ENCODE measurements around the gene FAM241B. TPM values are rescaled to one million over a fixed set of nuclear protein-coding genes. Genes with fewer than 3 reads are reported as not detected.

Gene FAM241B
- total RNA-seq = 1.00 and 1.8 TPM in 2 replicates

- Mint-ChIP-seq H3K36me3 (ENCODE audit: low read depth) (no peaks in the 10 kb centered on the region), H3K4me1 (no peaks in the 10 kb centered on the region), H3K9me3 (peaks cover 2% of the 10 kb centered on the region), H3K4me3 (no peak within 1 kb of the TSS), H3K27ac (no peak within 1 kb of the TSS), H3K27me3 (peaks cover 24% of the 10 kb centered on the region)
- no peak for TF ChIP-seq CTCF (IDR thresholded peaks at IDR 0.05)
- CTCF ChIA-PET = interaction anchor here (1.3 kb wide), 2 partner anchors 14 to 29 kb away, joined by 3 to 4 read pairs; no protein-coding TSS in a partner anchor
- intact Hi-C loops (cut with micrococcal nuclease) = loop anchor here (5.0 to 10.0 kb wide), 2 partner anchors 58 to 515 kb away; partner anchors contain the start of genes NEUROG3 and TYSND1
- POLR2A ChIA-PET = no interaction called here
- peak; percentile 39 for DNase-seq
- ATAC-seq (ENCODE audit: low read depth) = peak; percentile 69
These were observed at the start of gene FAM241B for GRCh38 chr10:69629897-69630650. Gene FAM241B (plus strand): TSS chr10:69630247. CDS start chr10:69631744, 1,497 bp downstream.

- no peak for TF ChIP-seq CTCF (IDR thresholded peaks at IDR 0.05)
These were observed 49.6 kb upstream of the FAM241B start for GRCh38 chr10:69580435-69580834.

GRCh38 chr10:69583106-69583505 is 46.9 kb upstream of the FAM241B start:
- ATAC-seq (ENCODE audit: low read depth) = no peak

More at GRCh38 chr10:69580435-69580834, 49.6 kb upstream of the FAM241B start:
- Mint-ChIP-seq H3K36me3 (ENCODE audit: low read depth) (no peaks in the 10 kb centered on the region), H3K4me3 (no peak overlapping the region), H3K27me3 (peaks cover 46% of the 10 kb centered on the region), H3K9me3 (no peaks in the 10 kb centered on the region), H3K4me1 (no peaks in the 10 kb centered on the region), H3K27ac (no peak overlapping the region)
- ChIA-PET CTCF (no interaction called here), POLR2A (no interaction called here)
- intact Hi-C loops (cut with micrococcal nuclease) = no loop called here
- DNase-seq (no peak), ATAC-seq (ENCODE audit: low read depth) (no peak)

GRCh38 chr10:69584624-69585023 is 45.4 kb upstream of the FAM241B start:
- no peak for DNase-seq
- no peak for TF ChIP-seq CTCF (IDR thresholded peaks at IDR 0.05)
- Mint-ChIP-seq H3K27ac (no peak overlapping the region), H3K4me3 (no peak overlapping the region), H3K9me3 (no peaks in the 10 kb centered on the region), H3K36me3 (ENCODE audit: low read depth) (no peaks in the 10 kb centered on the region), H3K4me1 (no peaks in the 10 kb centered on the region), H3K27me3 (peaks cover 25% of the 10 kb centered on the region)
- intact Hi-C loops (cut with micrococcal nuclease) = no loop called here
- POLR2A ChIA-PET = no interaction called here
- CTCF ChIA-PET = no interaction called here
- no peak for ATAC-seq (ENCODE audit: low read depth)

More at GRCh38 chr10:69583106-69583505, 46.9 kb upstream of the FAM241B start:
- no peaks in the 10 kb centered on the region for H3K4me1 Mint-ChIP-seq
- no peak overlapping the region for H3K4me3 Mint-ChIP-seq
- peaks cover 37% of the 10 kb centered on the region for H3K27me3 Mint-ChIP-seq
- no peak overlapping the region for H3K27ac Mint-ChIP-seq
- ChIA-PET POLR2A (no interaction called here), CTCF (no interaction called here)
- no peaks in the 10 kb centered on the region for H3K9me3 Mint-ChIP-seq
- intact Hi-C loops (cut with micrococcal nuclease) = no loop called here
- DNase-seq = no peak
- H3K36me3 Mint-ChIP-seq (ENCODE audit: low read depth) = no peaks in the 10 kb centered on the region
- no peak for TF ChIP-seq CTCF (IDR thresholded peaks at IDR 0.05)

GRCh38 chr10:69588358-69588757 is 41.7 kb upstream of the FAM241B start:
- Mint-ChIP-seq H3K4me1 (no peaks in the 10 kb centered on the region), H3K4me3 (no peak overlapping the region), H3K9me3 (no peaks in the 10 kb centered on the region), H3K27ac (no peak overlapping the region), H3K27me3 (peaks cover 9% of the 10 kb centered on the region), H3K36me3 (ENCODE audit: low read depth) (no peaks in the 10 kb centered on the region)
- ATAC-seq (ENCODE audit: low read depth) (no peak), DNase-seq (no peak)
- no peak for TF ChIP-seq CTCF (IDR thresholded peaks at IDR 0.05)
- CTCF ChIA-PET = no interaction called here
- intact Hi-C loops (cut with micrococcal nuclease) = no loop called here
- POLR2A ChIA-PET = no interaction called here

All from activated B cell treated with CpG ODN at 0.5 μM for 24 hours (primary cell).